ENCODE data around the gene VSIG8. TPM values are rescaled to one million over a fixed set of nuclear protein-coding genes. Genes with fewer than 3 reads are reported as not detected.

VSIG8 gene
- total RNA-seq, 1 donor from 2014 or later = not detected

GRCh38 chr1:159831412-159832141 is 30.9 kb downstream of the VSIG8 start:
- intact Hi-C loops (cut with micrococcal nuclease) = no loop called here

- intact Hi-C loops (cut with micrococcal nuclease) = no loop called here
These were observed 31.7 kb downstream of the VSIG8 start for GRCh38 chr1:159830722-159831121.

GRCh38 chr1:159829822-159830465 is 32.5 kb downstream of the VSIG8 start:
- intact Hi-C loops (cut with micrococcal nuclease) = no loop called here

- intact Hi-C loops (cut with micrococcal nuclease) = no loop called here
These were observed 33.2 kb downstream of the VSIG8 start for GRCh38 chr1:159829273-159829634.

GRCh38 chr1:159828581-159829272 is 33.7 kb downstream of the VSIG8 start:
- intact Hi-C loops (cut with micrococcal nuclease) = no loop called here

GRCh38 chr1:159828176-159828575 is 34.3 kb downstream of the VSIG8 start:
- intact Hi-C loops (cut with micrococcal nuclease) = no loop called here

GRCh38 chr1:159827549-159827948 is 34.9 kb downstream of the VSIG8 start:
- intact Hi-C loops (cut with micrococcal nuclease) = loop anchor here (2.0 kb wide), 1 partner anchor 63 kb away; no protein-coding TSS in a partner anchor

- intact Hi-C loops (cut with micrococcal nuclease) = loop anchor here (2.0 kb wide), 1 partner anchor 64 kb away; no protein-coding TSS in a partner anchor
These were observed 35.4 kb downstream of the VSIG8 start for GRCh38 chr1:159827102-159827490.

- intact Hi-C loops (cut with micrococcal nuclease) = loop anchor here (1.0 to 2.0 kb wide), 3 partner anchors 27 to 64 kb away; partner anchors contain the start of gene DUSP23
These were observed 35.9 kb downstream of the VSIG8 start, which contains the start of gene SLAMF8 for GRCh38 chr1:159826441-159827101. Gene SLAMF8 (plus strand): TSS chr1:159826873. CDS start chr1:159826899, 26 bp downstream.

GRCh38 chr1:159825564-159825963 is 36.9 kb downstream of the VSIG8 start:
- intact Hi-C loops (cut with micrococcal nuclease) = no loop called here

- intact Hi-C loops (cut with micrococcal nuclease) = no loop called here
These were observed 39.1 kb downstream of the VSIG8 start for GRCh38 chr1:159823406-159823805.

GRCh38 chr1:159821171-159821867 is 41.1 kb downstream of the VSIG8 start:
- intact Hi-C loops (cut with micrococcal nuclease) = no loop called here

- intact Hi-C loops (cut with micrococcal nuclease) = loop anchor here (5.0 kb wide), 1 partner anchor 35 kb away; no protein-coding TSS in a partner anchor
These were observed 45.0 kb downstream of the VSIG8 start for GRCh38 chr1:159817276-159818041.

GRCh38 chr1:159815926-159816325 is 46.5 kb downstream of the VSIG8 start:
- intact Hi-C loops (cut with micrococcal nuclease) = loop anchor here (5.0 kb wide), 1 partner anchor 36 kb away; no protein-coding TSS in a partner anchor

GRCh38 chr1:159804924-159805323 is 57.5 kb downstream of the VSIG8 start:
- intact Hi-C loops (cut with micrococcal nuclease) = no loop called here

Other genes starting within 250 kb of the VSIG8 start
- gene CRP, start 148.1 kb downstream of the VSIG8 start, total RNA-seq = not detected in 2 replicates
- gene DUSP23, start 81.7 kb downstream of the VSIG8 start, total RNA-seq = 12.8 and 13.0 TPM in 2 replicates
- gene FCRL6, start 60.3 kb downstream of the VSIG8 start, total RNA-seq = 0.34 and 0.49 TPM in 2 replicates
- gene SLAMF8, start 35.8 kb downstream of the VSIG8 start, total RNA-seq = 0.83 and 1.4 TPM in 2 replicates
- 0.68 and 0.76 TPM in 2 replicates for gene CFAP45, start 37.5 kb upstream of the VSIG8 start, total RNA-seq
- 411 and 422 TPM in 2 replicates for gene TAGLN2, start 62.9 kb upstream of the VSIG8 start, total RNA-seq
- gene IGSF9, start 83.0 kb upstream of the VSIG8 start, total RNA-seq = not detected in 2 replicates
- not detected in 2 replicates for gene SLAMF9, start 91.6 kb upstream of the VSIG8 start, total RNA-seq
- gene PIGM, start 169.3 kb upstream of the VSIG8 start, total RNA-seq = 5.7 and 5.9 TPM in 2 replicates
- gene KCNJ10, start 207.5 kb upstream of the VSIG8 start, total RNA-seq = not detected in 2 replicates
- gene KCNJ9, start 218.9 kb upstream of the VSIG8 start, total RNA-seq = not detected in 2 replicates
- 27.8 and 28.7 TPM in 2 replicates for gene IGSF8, start 236.0 kb upstream of the VSIG8 start, total RNA-seq

Measured in T-helper 1 cell treated with Interleukin-12 subunit alpha and Interleukin-12 subunit beta and Interleukin-4 antibody, amounts not matched to agents 30 ng/mL and 1 ng/mL, for 36 hours (primary cell).